CD4-positive, alpha-beta T cell (primary cell): ENCODE results near the gene CDH19. TPM values are rescaled to one million over a fixed set of nuclear protein-coding genes. Genes with fewer than 3 reads are reported as not detected.

Experiments
- ATAC-seq: fragments of 200-7000 bp; cut with Tn5 transposase; one replicate; pipeline ENCODE4 v1.10.0; 2022; ENCODE audit warnings: mild to moderate bottlenecking; ENCODE audit not compliant: poor library complexity
- CTCF ChIA-PET: fragments of 350-600 bp; sonication (Branson Sonifier 250); formaldehyde crosslinking; loops from one replicate; lab custom pipeline; 2021; ENCODE audit warnings: antibody characterized with exemption, inconsistent platforms; lab: Charles Lee
- POLR2A ChIA-PET: fragments of 350-600 bp; sonication (Branson Sonifier 250); formaldehyde crosslinking; loops from one replicate; lab custom pipeline; 2021; ENCODE audit warnings: antibody characterized with exemption, inconsistent platforms; lab: Charles Lee
- DNase-seq, 14 experiments: peaks; one replicate each; pipeline ENCODE4 v3.0.0-alpha.2; 2013 to 2020; ENCODE audit warnings: mixed read lengths in 2 of 14
- H3K27ac ChIP-seq, 2 donors: one replicate each; pipeline versions ENCODE4 v1.5.1 to v1.7.0; 2013; ENCODE audit warnings: low read length in 2 of 2, low read depth in 1 of 2, mild to moderate bottlenecking in 1 of 2
- H3K27me3 ChIP-seq, 2 experiments: 1 replicate in 1 of 2; 2 replicates in 1 of 2; pipeline versions ENCODE4 v1.6.1 to v1.7.0; 2013; ENCODE audit warnings: low read length in 2 of 2, control low read depth in 1 of 2, mild to moderate bottlenecking in 1 of 2, moderate library complexity in 1 of 2; ENCODE audit not compliant: insufficient read depth in 2 of 2, control insufficient read depth in 1 of 2
- H3K36me3 ChIP-seq: one replicate; pipeline ENCODE4 v1.6.1; 2013; ENCODE audit warnings: low read length, control low read depth; ENCODE audit not compliant: insufficient read depth
- H3K4me1 ChIP-seq: one replicate; pipeline ENCODE4 v1.6.1; 2013; ENCODE audit warnings: low read length, control low read depth; ENCODE audit not compliant: insufficient read depth
- H3K4me3 ChIP-seq: one replicate; pipeline ENCODE4 v1.5.1; 2013; ENCODE audit warnings: mild to moderate bottlenecking, low read length, moderate library complexity
- H3K9me3 ChIP-seq, 2 experiments: 1 replicate in 1 of 2; 2 replicates in 1 of 2; pipeline versions ENCODE4 v1.6.1 to v1.7.0; 2013; ENCODE audit warnings: low read length in 2 of 2, mild to moderate bottlenecking in 2 of 2, control low read depth in 1 of 2, moderate library complexity in 1 of 2; ENCODE audit not compliant: control insufficient read depth in 1 of 2, insufficient read depth in 1 of 2
- H3K27ac Mint-ChIP-seq: one replicate; pipeline ENCODE4 v1.8.0; 2020; ENCODE audit warnings: mixed read lengths
- H3K27me3 Mint-ChIP-seq: one replicate; pipeline ENCODE4 v1.8.0; 2021; ENCODE audit warnings: mixed read lengths
- H3K36me3 Mint-ChIP-seq: one replicate; pipeline ENCODE4 v1.8.0; 2021; ENCODE audit warnings: low read depth, mixed read lengths
- H3K4me1 Mint-ChIP-seq: one replicate; pipeline ENCODE4 v1.8.0; 2021; ENCODE audit warnings: low read depth, mixed read lengths
- H3K4me3 Mint-ChIP-seq: one replicate; pipeline ENCODE4 v1.8.0; 2020; ENCODE audit warnings: mild to moderate bottlenecking, mixed read lengths
- H3K9me3 Mint-ChIP-seq: one replicate; pipeline ENCODE4 v1.8.0; 2020; ENCODE audit warnings: mixed read lengths
- intact Hi-C, 2 experiments: fragments of 100-400 bp; cut with DNase I in 1 of 2; cut with micrococcal nuclease in 1 of 2; formaldehyde crosslinking; loops; one replicate each; pipeline versions ENCODE4 v1.15.1 to v1.9.0; 2023 to 2025; cut with DNase I, micrococcal nuclease
- total RNA-seq, 174 experiments: library from RNA in 2 of 174; stranded (reverse) in 2 of 174; gene quantifications; one replicate each; pipeline ENCODE4 v1.2.3 and lab custom pipeline; 2021 to 2026
- TF ChIP-seq, protein P1 (sequence below): fragments of 200-600 bp; IDR thresholded peaks from one replicate; pipeline ENCODE4 v1.8.0; 2022; ENCODE audit warnings: antibody characterized with exemption, mild to moderate bottlenecking

Gene CDH19
- total RNA-seq, 2 experiments from 2014 or later = not detected

DNA sequence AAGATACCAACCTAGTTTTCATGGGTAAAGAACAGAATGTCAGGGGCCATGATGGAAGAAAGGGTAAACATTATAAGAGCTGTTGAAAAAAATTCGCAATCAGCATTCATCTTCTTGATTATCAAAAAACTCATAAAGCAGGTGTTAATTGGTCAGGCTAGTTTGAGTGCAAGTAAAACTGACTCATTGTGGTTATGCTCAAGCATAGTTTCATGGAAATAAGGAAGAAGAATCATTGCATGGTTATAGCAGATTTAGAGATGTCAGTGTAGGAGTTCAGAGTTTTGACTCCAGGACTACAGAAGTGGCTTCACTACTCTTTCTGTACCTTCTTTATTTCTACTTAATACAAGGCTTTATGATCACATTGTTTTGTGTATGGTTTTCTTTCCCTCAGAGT is 26.9 kb upstream of the CDH19 start:
- intact Hi-C loops = no loop called here
- Histone ChIP-seq H3K36me3 (no peaks in the 10 kb centered on the region), H3K27ac (no peak overlapping the region), H3K4me1 (no peaks in the 10 kb centered on the region), H3K9me3 (peaks cover 4% of the 10 kb centered on the region in 2 experiments), H3K4me3 (no peak overlapping the region), H3K27me3 (no peaks in the 10 kb centered on the region)
- TF ChIP-seq, protein P1, sequence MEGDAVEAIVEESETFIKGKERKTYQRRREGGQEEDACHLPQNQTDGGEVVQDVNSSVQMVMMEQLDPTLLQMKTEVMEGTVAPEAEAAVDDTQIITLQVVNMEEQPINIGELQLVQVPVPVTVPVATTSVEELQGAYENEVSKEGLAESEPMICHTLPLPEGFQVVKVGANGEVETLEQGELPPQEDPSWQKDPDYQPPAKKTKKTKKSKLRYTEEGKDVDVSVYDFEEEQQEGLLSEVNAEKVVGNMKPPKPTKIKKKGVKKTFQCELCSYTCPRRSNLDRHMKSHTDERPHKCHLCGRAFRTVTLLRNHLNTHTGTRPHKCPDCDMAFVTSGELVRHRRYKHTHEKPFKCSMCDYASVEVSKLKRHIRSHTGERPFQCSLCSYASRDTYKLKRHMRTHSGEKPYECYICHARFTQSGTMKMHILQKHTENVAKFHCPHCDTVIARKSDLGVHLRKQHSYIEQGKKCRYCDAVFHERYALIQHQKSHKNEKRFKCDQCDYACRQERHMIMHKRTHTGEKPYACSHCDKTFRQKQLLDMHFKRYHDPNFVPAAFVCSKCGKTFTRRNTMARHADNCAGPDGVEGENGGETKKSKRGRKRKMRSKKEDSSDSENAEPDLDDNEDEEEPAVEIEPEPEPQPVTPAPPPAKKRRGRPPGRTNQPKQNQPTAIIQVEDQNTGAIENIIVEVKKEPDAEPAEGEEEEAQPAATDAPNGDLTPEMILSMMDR = no peak
- Mint-ChIP-seq H3K36me3 (no peaks in the 10 kb centered on the region), H3K27ac (no peak overlapping the region), H3K9me3 (peaks cover 8% of the 10 kb centered on the region), H3K27me3 (no peaks in the 10 kb centered on the region), H3K4me1 (no peaks in the 10 kb centered on the region), H3K4me3 (no peak overlapping the region)
- ATAC-seq = no peak
- ChIA-PET POLR2A (no interaction called here), CTCF (no interaction called here)
- no peak for DNase-seq

DNA sequence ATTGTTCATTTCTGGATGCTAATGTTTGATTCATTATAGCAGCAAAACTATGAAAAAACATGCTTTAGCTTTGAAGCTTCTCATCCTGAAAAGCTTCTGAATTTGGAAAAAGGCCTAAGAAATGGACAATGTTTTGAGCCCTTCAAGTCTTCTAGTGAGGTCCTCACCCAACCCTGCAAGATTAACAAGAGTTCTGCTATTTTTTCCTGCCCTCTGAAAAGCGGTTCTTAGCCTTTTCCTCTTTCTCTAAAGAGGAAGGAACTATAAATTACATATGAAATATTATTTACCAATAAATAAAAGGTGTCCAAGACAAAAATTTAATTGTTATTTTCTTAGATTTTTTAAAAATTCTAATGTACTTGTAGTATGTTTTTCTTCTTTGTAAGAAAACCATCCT is 19.9 kb upstream of the CDH19 start:
- ChIA-PET CTCF (no interaction called here), POLR2A (no interaction called here)
- TF ChIP-seq, protein P1 = no peak
- Histone ChIP-seq H3K4me3 (no peak overlapping the region), H3K27ac (no peak overlapping the region), H3K4me1 (no peaks in the 10 kb centered on the region), H3K36me3 (no peaks in the 10 kb centered on the region), H3K27me3 (no peaks in the 10 kb centered on the region), H3K9me3 (peaks cover 4 to 8% of the 10 kb centered on the region in 2 experiments)
- intact Hi-C loops = no loop called here
- Mint-ChIP-seq H3K27me3 (no peaks in the 10 kb centered on the region), H3K4me3 (no peak overlapping the region), H3K36me3 (no peaks in the 10 kb centered on the region), H3K27ac (no peak overlapping the region), H3K9me3 (peaks cover 7% of the 10 kb centered on the region), H3K4me1 (no peaks in the 10 kb centered on the region)
- DNase-seq (no peak), ATAC-seq (no peak)

DNA sequence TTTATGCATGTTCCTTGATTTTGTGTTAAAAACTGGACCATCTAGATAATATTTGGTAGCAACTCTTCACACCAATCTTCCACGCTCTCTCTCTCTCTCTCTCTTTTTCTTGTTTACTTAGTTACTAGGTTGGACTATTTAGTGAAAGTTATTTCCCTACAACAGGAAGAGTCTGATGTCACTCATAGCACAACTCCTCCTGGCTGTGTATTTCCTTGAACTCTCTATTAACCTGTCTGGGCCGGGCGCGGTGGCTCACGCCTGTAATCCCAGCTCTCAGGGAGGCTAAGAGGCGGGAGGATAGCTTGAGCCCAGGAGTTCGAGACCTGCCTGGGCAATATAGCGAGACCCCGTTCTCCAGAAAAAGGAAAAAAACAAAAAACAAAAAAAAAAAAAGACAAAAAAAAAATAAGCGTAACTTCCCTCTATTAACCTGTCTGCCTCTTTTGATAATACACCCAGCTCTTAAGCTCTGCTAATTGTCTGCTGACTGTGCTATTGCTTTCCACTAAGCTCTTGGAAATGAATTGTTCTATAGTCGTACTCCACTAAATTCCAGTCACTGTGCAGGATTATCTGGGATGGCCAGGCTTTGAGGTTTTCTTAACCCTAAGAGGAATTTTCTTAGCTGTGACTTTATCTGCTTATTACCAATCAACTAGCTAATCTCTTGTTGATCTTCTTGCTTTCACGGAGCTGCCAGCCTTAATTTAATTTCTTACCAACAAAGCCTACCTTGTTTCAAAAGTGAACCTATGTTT is 18.1 kb upstream of the CDH19 start:
- no peaks in the 10 kb centered on the region for H3K36me3 ChIP-seq
- H3K4me1 ChIP-seq = no peaks in the 10 kb centered on the region
- ChIA-PET CTCF (no interaction called here), POLR2A (interaction anchor here (0.5 kb wide), 1 partner anchor 10 kb away, joined by 3 read pairs; no protein-coding TSS in a partner anchor)
- DNase-seq (no peak), ATAC-seq (no peak)
- peaks cover 4 to 8% of the 10 kb centered on the region in 2 experiments for H3K9me3 ChIP-seq
- Mint-ChIP-seq H3K36me3 (no peaks in the 10 kb centered on the region), H3K27ac (no peak overlapping the region), H3K27me3 (no peaks in the 10 kb centered on the region), H3K4me3 (no peak overlapping the region), H3K4me1 (no peaks in the 10 kb centered on the region), H3K9me3 (peaks cover 8% of the 10 kb centered on the region)
- H3K4me3 ChIP-seq = no peak overlapping the region
- H3K27ac ChIP-seq = no peak overlapping the region
- H3K27me3 ChIP-seq = no peaks in the 10 kb centered on the region
- intact Hi-C loops = no loop called here
- TF ChIP-seq, protein P1 = no peak
